Keratinocyte (primary cell): ENCODE data around the gene PCDH15. TPM values are rescaled to one million over a fixed set of nuclear protein-coding genes. Genes with fewer than 3 reads are reported as not detected.

Source experiments
- DNase-seq: peaks from one replicate; pipeline ENCODE4 v3.0.0-alpha.2; 2011; ENCODE audit warnings: low read depth, missing footprints, low spot score
- FAIRE-seq: peaks from 2 replicates; lab custom pipeline; 2011; peaks lifted over from hg19 to GRCh38; lab: Jason Lieb, UNC
- H2AFZ ChIP-seq: 2 replicates; pipeline ENCODE4 v1.6.0; 2012; ENCODE audit warnings: low read length, control low read depth, inconsistent platforms; ENCODE audit not compliant: control insufficient read depth
- H3K27ac ChIP-seq: 2 replicates; pipeline ENCODE4 v1.5.1; 2011; ENCODE audit warnings: low read length; ENCODE audit not compliant: control insufficient read depth, insufficient read depth
- H3K27me3 ChIP-seq: 3 replicates; pipeline ENCODE4 v1.6.0; 2011; ENCODE audit warnings: low read length; ENCODE audit not compliant: control insufficient read depth, insufficient read depth; ENCODE audit errors: extremely low read depth
- H3K36me3 ChIP-seq, 2 experiments: 2 replicates in 1 of 2; 3 replicates in 1 of 2; pipeline ENCODE4 v1.5.1; 2011; ENCODE audit warnings: low read length in 2 of 2, mild to moderate bottlenecking in 1 of 2; ENCODE audit not compliant: control insufficient read depth in 2 of 2, insufficient read depth in 2 of 2; ENCODE audit errors: extremely low read depth in 1 of 2
- H3K4me1 ChIP-seq: 3 replicates; pipeline ENCODE4 v1.5.1; 2011; ENCODE audit warnings: low read length; ENCODE audit not compliant: control insufficient read depth, insufficient read depth; ENCODE audit errors: extremely low read depth
- H3K4me2 ChIP-seq: 3 replicates; pipeline ENCODE4 v1.6.0; 2011; ENCODE audit warnings: low read depth, low read length; ENCODE audit not compliant: control insufficient read depth, insufficient read depth; ENCODE audit errors: extremely low read depth
- H3K4me3 ChIP-seq, 3 experiments: fragments of 200-600 bp in 1 of 3; sonication (generic) in 1 of 3; 2 replicates in 2 of 3; 3 replicates in 1 of 3; pipeline ENCODE4 v1.5.1; 2011 to 2016; ENCODE audit warnings: low read length in 3 of 3, mild to moderate bottlenecking in 3 of 3, control low read depth in 2 of 3, inconsistent platforms in 1 of 3, low read depth in 1 of 3, mixed read lengths in 1 of 3, mixed run types in 1 of 3, moderate library complexity in 1 of 3; ENCODE audit not compliant: control insufficient read depth in 2 of 3, insufficient read depth in 2 of 3; ENCODE audit errors: extremely low read depth in 1 of 3
- H3K79me2 ChIP-seq: 2 replicates; pipeline ENCODE4 v1.6.0; 2012; ENCODE audit warnings: low read length; ENCODE audit not compliant: control insufficient read depth, insufficient read depth
- H3K9ac ChIP-seq: 3 replicates; pipeline ENCODE4 v1.6.0; 2011; ENCODE audit warnings: low read length; ENCODE audit not compliant: control insufficient read depth, insufficient read depth; ENCODE audit errors: extremely low read depth
- H3K9me1 ChIP-seq: 3 replicates; pipeline ENCODE4 v1.6.0; 2011; ENCODE audit warnings: low read length; ENCODE audit not compliant: control insufficient read depth, insufficient read depth; ENCODE audit errors: extremely low read depth
- H3K9me3 ChIP-seq: 2 replicates; pipeline ENCODE4 v1.5.1; 2012; ENCODE audit warnings: low read depth, low read length; ENCODE audit not compliant: control insufficient read depth
- H4K20me1 ChIP-seq: 3 replicates; pipeline ENCODE4 v1.6.0; 2011; ENCODE audit warnings: low read length; ENCODE audit not compliant: control insufficient read depth, insufficient read depth; ENCODE audit errors: extremely low read depth
- EZH2 ChIP-seq: IDR thresholded peaks from one replicate; pipeline ENCODE4 v1.6.1; 2012; ENCODE audit warnings: inconsistent platforms, mild to moderate bottlenecking, low read length, moderate library complexity
- dilution Hi-C: fragments of 300-500 bp; cut with MboI; formaldehyde crosslinking; loops from one replicate; pipeline ENCODE4 v1.7.0; 2020; ENCODE audit warnings: low sequenced_read_pairs; ENCODE audit not compliant: extremely low pct_ligation_motif_present
- polyA plus RNA-seq, 5 experiments: library from polyadenylated mRNA; depleted of rRNA in 3 of 5; stranded (reverse) in 3 of 5; stranded (forward) in 1 of 5; unstranded in 1 of 5; fragments of >200 nt; gene quantifications; 1 replicate in 1 of 5; 2 replicates in 3 of 5; 3 replicates in 1 of 5; pipeline versions ENCODE4 v1.2.1 to v1.2.3, GENCODE V29; 2011 to 2012; ENCODE audit warnings: missing spikeins in 2 of 5, low read depth in 1 of 5, low replicate concordance in 1 of 5
- TF ChIP-seq, protein P1 (sequence below), 3 experiments: IDR thresholded peaks in 1 of 3; conservative IDR thresholded peaks in 1 of 3; optimal IDR thresholded peaks in 1 of 3; 2 replicates in 2 of 3; 3 replicates in 1 of 3; pipeline versions ENCODE3 to v1.5.1; 2011; ENCODE audit warnings: low read length in 3 of 3, mild to moderate bottlenecking in 3 of 3, moderate library complexity in 2 of 3, control low read depth in 1 of 3, inconsistent platforms in 1 of 3; ENCODE audit not compliant: insufficient read depth in 2 of 3; ENCODE audit errors: extremely low read depth in 1 of 3

The PCDH15 gene
- polyA plus RNA-seq, 1 donor (not counting 4 experiments of a cell fraction or from before 2014, with no cell fraction given) = not detected

DNA sequence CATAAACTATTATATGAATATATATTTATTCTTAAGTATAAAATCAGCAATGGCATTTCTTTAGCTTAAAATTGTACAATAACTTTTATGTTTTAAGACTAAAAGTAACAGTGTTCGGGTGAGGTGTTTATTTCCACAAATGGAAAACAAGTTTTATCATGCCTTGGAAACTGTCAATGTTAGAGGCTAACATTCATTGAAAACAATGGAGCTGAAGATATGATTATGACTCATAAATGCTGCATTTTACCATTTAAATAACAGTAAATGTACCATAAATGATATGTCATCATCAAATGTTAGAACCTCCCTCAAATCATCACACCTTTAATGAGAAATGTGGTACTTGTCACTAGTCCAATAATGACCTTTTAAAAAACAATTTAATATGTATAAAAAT, 897.3 kb downstream of the PCDH15 start:
- no peak overlapping the region for H3K9ac ChIP-seq
- no peak for DNase-seq
- H2AFZ ChIP-seq = peak overlapping the region; percentile 5
- peak overlapping the region; percentile 66 for H3K4me2 ChIP-seq
- no peaks in the 10 kb centered on the region for H3K9me3 ChIP-seq
- FAIRE-seq = no peak
- H3K27me3 ChIP-seq = no peaks in the 10 kb centered on the region
- H3K79me2 ChIP-seq = no peaks in the 10 kb centered on the region
- dilution Hi-C loops = no loop called here
- H3K27ac ChIP-seq = peak overlapping the region; percentile 75
- no peaks in the 10 kb centered on the region for H3K9me1 ChIP-seq
- H3K4me1 ChIP-seq = peaks cover 17% of the 10 kb centered on the region
- peak overlapping the region in 1 of 3 experiments; percentile 22 for H3K4me3 ChIP-seq
- no peaks in the 10 kb centered on the region for H3K36me3 ChIP-seq
- no peaks in the 10 kb centered on the region for H4K20me1 ChIP-seq
- no peak for TF ChIP-seq EZH2
- TF ChIP-seq, protein P1, sequence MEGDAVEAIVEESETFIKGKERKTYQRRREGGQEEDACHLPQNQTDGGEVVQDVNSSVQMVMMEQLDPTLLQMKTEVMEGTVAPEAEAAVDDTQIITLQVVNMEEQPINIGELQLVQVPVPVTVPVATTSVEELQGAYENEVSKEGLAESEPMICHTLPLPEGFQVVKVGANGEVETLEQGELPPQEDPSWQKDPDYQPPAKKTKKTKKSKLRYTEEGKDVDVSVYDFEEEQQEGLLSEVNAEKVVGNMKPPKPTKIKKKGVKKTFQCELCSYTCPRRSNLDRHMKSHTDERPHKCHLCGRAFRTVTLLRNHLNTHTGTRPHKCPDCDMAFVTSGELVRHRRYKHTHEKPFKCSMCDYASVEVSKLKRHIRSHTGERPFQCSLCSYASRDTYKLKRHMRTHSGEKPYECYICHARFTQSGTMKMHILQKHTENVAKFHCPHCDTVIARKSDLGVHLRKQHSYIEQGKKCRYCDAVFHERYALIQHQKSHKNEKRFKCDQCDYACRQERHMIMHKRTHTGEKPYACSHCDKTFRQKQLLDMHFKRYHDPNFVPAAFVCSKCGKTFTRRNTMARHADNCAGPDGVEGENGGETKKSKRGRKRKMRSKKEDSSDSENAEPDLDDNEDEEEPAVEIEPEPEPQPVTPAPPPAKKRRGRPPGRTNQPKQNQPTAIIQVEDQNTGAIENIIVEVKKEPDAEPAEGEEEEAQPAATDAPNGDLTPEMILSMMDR (optimal IDR thresholded peaks at IDR 0.05 in 1 of 3, IDR thresholded peaks at IDR 0.05 in 1 of 3, conservative IDR thresholded peaks at IDR 0.05 in 1 of 3; ENCODE audit: extremely low read depth in 1 of 3, insufficient read depth in 2 of 3, low read length in 3 of 3) = no peak

DNA sequence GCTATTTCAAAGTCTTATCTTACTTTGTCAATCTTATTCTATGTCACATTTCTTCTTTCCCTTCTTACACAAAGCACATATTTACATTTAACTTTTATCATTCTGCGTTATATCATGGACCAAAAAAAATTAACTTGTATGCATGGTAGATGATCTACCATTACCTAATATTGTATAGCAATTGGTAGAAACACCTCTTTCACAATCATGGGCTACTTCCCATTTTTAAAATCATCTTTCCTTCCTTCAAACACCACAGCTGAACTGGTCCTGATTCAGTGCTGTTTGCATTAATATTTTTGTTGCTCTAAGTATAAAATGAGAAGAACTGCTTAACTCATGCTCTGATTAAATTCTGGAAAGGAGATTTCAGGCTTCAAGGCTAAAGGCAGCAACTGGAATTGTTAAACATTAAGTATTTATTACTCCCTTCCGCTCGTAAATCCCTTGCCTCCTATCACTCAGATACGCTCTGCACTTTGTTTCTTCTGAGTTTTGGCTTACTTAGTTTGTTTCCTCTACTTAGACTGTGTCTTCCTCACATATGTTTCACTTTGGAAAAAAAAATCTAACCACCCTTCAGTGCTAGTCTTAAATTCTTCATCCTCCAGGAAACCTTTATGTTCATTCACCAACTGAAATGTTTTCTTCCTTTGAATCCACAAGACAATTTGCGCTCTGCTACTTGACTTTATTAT, 901.4 kb downstream of the PCDH15 start:
- Histone ChIP-seq H3K4me1 (peaks cover 15% of the 10 kb centered on the region), H3K9me1 (no peaks in the 10 kb centered on the region), H3K27me3 (no peaks in the 10 kb centered on the region), H3K79me2 (no peaks in the 10 kb centered on the region), H3K4me3 (no peak overlapping the region), H2AFZ (no peak overlapping the region), H3K27ac (no peak overlapping the region), H3K9ac (no peak overlapping the region), H3K9me3 (no peaks in the 10 kb centered on the region), H3K36me3 (no peaks in the 10 kb centered on the region), H3K4me2 (no peak overlapping the region), H4K20me1 (no peaks in the 10 kb centered on the region)
- dilution Hi-C loops = no loop called here
- no peak for TF ChIP-seq EZH2
- TF ChIP-seq, protein P1 (optimal IDR thresholded peaks at IDR 0.05 in 1 of 3, IDR thresholded peaks at IDR 0.05 in 1 of 3, conservative IDR thresholded peaks at IDR 0.05 in 1 of 3; ENCODE audit: extremely low read depth in 1 of 3, insufficient read depth in 2 of 3, low read length in 3 of 3) = no peak
- DNase-seq (no peak), FAIRE-seq (no peak)
